ENCODE data around the gene WDR1.

- TF ChIP-seq POLR2AphosphoS5 (IDR thresholded peaks at IDR 0.05; ENCODE audit: borderline replicate concordance, low read depth, low read length) (no peak), EZH2 (IDR thresholded peaks at IDR 0.05) (no peak)
Observed at GRCh38 chr4:10115271-10115796, 1.3 kb downstream of the WDR1 start.
